GM23338 (cell line): ENCODE data around the gene BACH1. TPM values are rescaled to one million over a fixed set of nuclear protein-coding genes. Genes with fewer than 3 reads are reported as not detected.
"Not testable (repeated sequence)": the region's sequence is repeated elsewhere in the genome, so short reads cannot be mapped to it uniquely, and the experiment has no call there.

Experiments
- ATAC-seq: fragments of 200-7000 bp; cut with Tn5 transposase; 3 replicates; pipeline ENCODE4 v1.9.1; 2020
- DNase-seq: peaks from one replicate; pipeline ENCODE4 v3.0.0-alpha.2; 2015; ENCODE audit warnings: low spot score
- H2AFZ ChIP-seq: fragments of 200-600 bp; sonication (generic); 2 replicates; pipeline ENCODE4 v1.8.0; 2016; ENCODE audit warnings: antibody characterized with exemption, mild to moderate bottlenecking, moderate library complexity
- H3F3A ChIP-seq: fragments of 200-600 bp; sonication (generic); replicated peaks from 2 replicates; pipeline ENCODE4 v1.8.0; 2017; ENCODE audit warnings: antibody characterized with exemption, mixed run types, low read depth
- H3K27ac ChIP-seq: fragments of 200-600 bp; sonication (generic); 2 replicates; pipeline ENCODE4 v1.6.1; 2016; ENCODE audit warnings: low read depth
- H3K27me3 ChIP-seq: fragments of 200-600 bp; sonication (generic); 2 replicates; pipeline ENCODE4 v1.8.0; 2016; ENCODE audit warnings: mild to moderate bottlenecking, mixed run types, moderate library complexity; ENCODE audit not compliant: insufficient read depth
- H3K36me3 ChIP-seq: fragments of 200-600 bp; sonication (generic); 2 replicates; pipeline ENCODE4 v1.8.0; 2016; ENCODE audit warnings: mild to moderate bottlenecking; ENCODE audit not compliant: insufficient read depth
- H3K4me1 ChIP-seq: fragments of 200-600 bp; sonication (generic); 2 replicates; pipeline ENCODE4 v1.8.0; 2016; ENCODE audit warnings: mild to moderate bottlenecking, moderate library complexity; ENCODE audit not compliant: insufficient read depth
- H3K4me2 ChIP-seq: fragments of 200-600 bp; sonication (generic); 2 replicates; pipeline ENCODE4 v1.7.1; 2017; ENCODE audit warnings: mixed run types
- H3K4me3 ChIP-seq: fragments of 200-600 bp; sonication (generic); 2 replicates; pipeline ENCODE4 v1.6.1; 2016; ENCODE audit warnings: mixed run types
- H3K79me2 ChIP-seq: fragments of 200-600 bp; sonication (generic); replicated peaks from 2 replicates; pipeline ENCODE4 v1.8.0; 2017; ENCODE audit warnings: mild to moderate bottlenecking; ENCODE audit not compliant: insufficient read depth
- H3K9me2 ChIP-seq: fragments of 200-600 bp; sonication (generic); 2 replicates; pipeline ENCODE4 v1.8.0; 2017; ENCODE audit not compliant: insufficient read depth
- H4K20me1 ChIP-seq: fragments of 200-600 bp; sonication (generic); replicated peaks from 2 replicates; pipeline ENCODE4 v1.8.0; 2017; ENCODE audit warnings: mild to moderate bottlenecking; ENCODE audit not compliant: insufficient read depth
- H3K27ac Mint-ChIP-seq: 2 replicates; pipeline ENCODE4 v1.8.0; 2020; ENCODE audit warnings: inconsistent platforms, mild to moderate bottlenecking, moderate library complexity, mixed read lengths
- H3K27me3 Mint-ChIP-seq: 3 replicates; pipeline ENCODE4 v1.8.0; 2022; ENCODE audit warnings: low read depth, mild to moderate bottlenecking, moderate library complexity, mixed read lengths, inconsistent platforms; ENCODE audit not compliant: insufficient read depth, poor library complexity
- H3K36me3 Mint-ChIP-seq: 3 replicates; pipeline ENCODE4 v1.8.0; 2021; ENCODE audit warnings: low read depth, mild to moderate bottlenecking, inconsistent platforms, moderate library complexity, mixed read lengths
- H3K4me1 Mint-ChIP-seq: 3 replicates; pipeline ENCODE4 v1.8.0; 2020; ENCODE audit warnings: mild to moderate bottlenecking, inconsistent platforms, mixed read lengths
- H3K4me3 Mint-ChIP-seq: 3 replicates; pipeline ENCODE4 v1.8.0; 2021; ENCODE audit warnings: moderate library complexity, mild to moderate bottlenecking, inconsistent platforms, mixed read lengths
- H3K9me3 Mint-ChIP-seq: 3 replicates; pipeline ENCODE4 v1.8.0; 2020; ENCODE audit warnings: moderate library complexity, mild to moderate bottlenecking, inconsistent platforms, mixed read lengths
- CTCF ChIP-seq, 2 experiments: fragments of 200-600 bp in 1 of 2; sonication (generic) in 1 of 2; conservative IDR thresholded peaks; 2 replicates each; pipeline versions ENCODE4 v1.5.1 to v1.6.1; 2016 to 2017; ENCODE audit warnings: antibody characterized with exemption in 2 of 2, low read depth in 2 of 2, mild to moderate bottlenecking in 2 of 2, moderate library complexity in 1 of 2
- EZH2 ChIP-seq: fragments of 200-600 bp; sonication (generic); IDR thresholded peaks from one replicate; pipeline ENCODE4 v1.8.0; 2017; ENCODE audit warnings: antibody characterized with exemption, mild to moderate bottlenecking, low read depth; ENCODE audit not compliant: unreplicated experiment
- EZH2phosphoT487 ChIP-seq: fragments of 200-600 bp; sonication (generic); IDR thresholded peaks from one replicate; pipeline ENCODE4 v1.8.1; 2018; ENCODE audit warnings: antibody characterized with exemption; ENCODE audit not compliant: unreplicated experiment
- JUNB ChIP-seq: IDR thresholded peaks from one replicate; pipeline ENCODE4 v1.6.1; 2016; ENCODE audit warnings: antibody characterized with exemption; ENCODE audit not compliant: unreplicated experiment
- NANOG ChIP-seq: IDR thresholded peaks from 2 replicates; pipeline ENCODE4 v1.6.1; 2016; ENCODE audit warnings: antibody characterized with exemption, borderline replicate concordance
- REST ChIP-seq: IDR thresholded peaks from one replicate; pipeline ENCODE4 v1.6.1; 2018; ENCODE audit warnings: antibody characterized with exemption; ENCODE audit not compliant: unreplicated experiment
- ZNF114 ChIP-seq: fragments of 250-450 bp; sonication (Bioruptor Pico); IDR thresholded peaks from 2 replicates; pipeline ENCODE4 v1.5.0; 2020; ENCODE audit warnings: mild to moderate bottlenecking, moderate library complexity
- ZNF331 ChIP-seq: fragments of 250-450 bp; sonication (Bioruptor Pico); IDR thresholded peaks from 2 replicates; pipeline ENCODE4 v1.5.0; 2020; ENCODE audit warnings: low read depth, mild to moderate bottlenecking, moderate library complexity
- polyA plus RNA-seq: library from polyadenylated mRNA; unstranded; fragments of >200 nt; fragmentation: Nextera tagmentation; extraction: Ambion mirVana; gene quantifications from 2 replicates; pipeline ENCODE4 v1.2.1, GENCODE V29; 2016
- total RNA-seq: library from RNA; depleted of rRNA; stranded (reverse); fragments of >200 nt; shearing (Covaris generic); gene quantifications from 2 replicates; pipeline ENCODE4 v1.2.3, GENCODE V29; 2014
- TF ChIP-seq, protein P1 (sequence below): IDR thresholded peaks from 2 replicates; pipeline ENCODE4 v1.6.1; 2016; ENCODE audit warnings: antibody characterized with exemption

The BACH1 gene
- total and polyA plus RNA-seq, 2 experiments from 2014 or later: 18.9 to 41.2 TPM

DNA sequence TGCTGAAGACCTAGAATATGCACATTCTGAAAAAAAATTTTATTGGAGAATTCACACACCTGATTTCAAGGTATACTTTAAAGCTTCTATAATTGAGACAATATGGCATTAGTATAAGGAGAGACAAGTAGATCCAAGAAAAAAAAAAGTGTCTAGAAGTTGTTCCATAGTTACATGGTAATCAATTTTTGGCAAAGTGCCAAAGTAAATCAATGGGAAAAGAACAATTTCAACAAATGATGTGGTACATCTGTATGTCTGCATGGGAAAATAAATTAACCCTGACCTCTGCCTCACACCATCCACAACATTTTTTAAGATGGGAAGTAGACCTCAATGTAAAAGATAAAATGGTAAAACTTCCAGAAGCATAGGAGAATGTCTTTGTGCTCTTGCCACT is 21.3 kb upstream of the BACH1 start (continued):
- no peak for TF ChIP-seq REST

DNA sequence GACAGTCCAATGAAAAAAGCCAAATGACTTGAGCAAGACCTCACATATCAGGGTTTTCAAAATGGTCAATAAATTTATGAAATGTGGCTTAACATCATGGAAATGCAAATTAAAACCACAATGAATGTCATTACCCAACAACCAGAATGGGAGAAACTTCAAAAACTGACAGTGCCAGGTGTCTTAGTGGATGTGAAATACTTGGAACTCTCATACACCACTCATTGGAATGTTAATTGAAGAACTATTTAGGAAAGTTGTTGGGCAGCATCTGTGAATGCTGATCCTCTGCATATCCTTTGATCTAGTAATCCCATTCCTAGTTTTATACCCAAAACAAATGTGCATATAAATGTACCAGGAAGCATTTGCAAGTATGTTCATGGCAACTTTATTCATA is 19.2 kb upstream of the BACH1 start:
- Histone ChIP-seq H3F3A (no peaks in the 10 kb centered on the region), H3K9me2 (no peaks in the 10 kb centered on the region), H3K79me2 (no peaks in the 10 kb centered on the region), H3K27me3 (no peaks in the 10 kb centered on the region), H4K20me1 (no peaks in the 10 kb centered on the region), H3K4me3 (no peak overlapping the region), H3K36me3 (no peaks in the 10 kb centered on the region), H2AFZ (no peak overlapping the region), H3K4me1 (no peaks in the 10 kb centered on the region), H3K4me2 (no peak overlapping the region), H3K27ac (no peak overlapping the region)
- DNase-seq (no peak), ATAC-seq (no peak)
- Mint-ChIP-seq H3K9me3 (no peaks in the 10 kb centered on the region), H3K27me3 (no peaks in the 10 kb centered on the region), H3K4me3 (no peak overlapping the region), H3K4me1 (peaks cover 2% of the 10 kb centered on the region; the same call in 2 of the 3 replicates), H3K27ac (no peak overlapping the region), H3K36me3 (no peaks in the 10 kb centered on the region)
- TF ChIP-seq ZNF331 (CRISPR knock-in tag): no peak

DNA sequence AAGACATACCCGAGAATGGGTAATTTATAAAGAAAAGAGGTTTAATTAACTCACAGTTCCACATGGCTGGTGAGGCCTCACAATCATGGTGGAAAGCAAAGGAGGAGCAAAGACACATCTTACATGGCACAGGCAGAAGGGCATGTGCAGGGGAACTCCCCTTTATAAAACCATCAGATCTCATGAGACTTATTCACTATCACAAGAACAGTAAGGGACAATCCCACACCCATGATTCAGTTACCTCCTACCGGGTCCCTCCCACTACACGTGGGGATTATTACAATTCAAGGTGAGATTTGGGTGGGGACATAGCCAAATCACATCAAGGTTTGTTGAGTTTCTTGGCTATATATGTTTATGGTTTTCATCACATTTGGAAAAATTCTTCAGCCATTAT is 16.9 kb upstream of the BACH1 start:
- not testable (repeated sequence) for H2AFZ ChIP-seq, H3K36me3 ChIP-seq, H3K4me3 Mint-ChIP-seq, ATAC-seq, H3K4me2 ChIP-seq, DNase-seq, H3K4me1 ChIP-seq, H3K27ac Mint-ChIP-seq, H3K79me2 ChIP-seq, H3K9me2 ChIP-seq, H4K20me1 ChIP-seq, H3K9me3 Mint-ChIP-seq, H3K27ac ChIP-seq, H3F3A ChIP-seq, H3K36me3 Mint-ChIP-seq, H3K4me3 ChIP-seq, H3K27me3 ChIP-seq, H3K27me3 Mint-ChIP-seq, H3K4me1 Mint-ChIP-seq

DNA sequence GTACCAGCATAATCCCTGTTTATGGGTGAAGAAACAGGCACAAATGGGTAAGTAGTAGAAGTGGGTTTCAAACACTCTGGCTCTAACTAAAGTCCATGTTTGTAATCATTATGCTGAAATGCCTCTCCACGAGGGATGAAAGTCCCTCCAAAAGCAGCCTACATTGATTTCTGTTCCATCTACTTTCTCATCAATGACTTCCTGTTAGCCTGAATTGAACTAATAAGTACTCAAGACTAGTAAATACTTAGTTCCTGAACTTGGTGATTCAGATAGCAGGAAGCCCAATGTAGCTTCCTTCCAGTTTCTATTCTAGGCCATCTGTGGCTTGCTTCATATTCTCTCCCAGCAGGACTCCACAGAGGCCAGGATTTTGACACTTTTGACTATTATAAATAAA is 11.3 kb upstream of the BACH1 start:
- H3K4me1 ChIP-seq: no peaks in the 10 kb centered on the region
- Mint-ChIP-seq H3K9me3 (no peaks in the 10 kb centered on the region; the same call in 2 of the 3 replicates), H3K4me3 (no peak overlapping the region), H3K27me3 (no peaks in the 10 kb centered on the region), H3K36me3 (no peaks in the 10 kb centered on the region), H3K27ac (no peak overlapping the region), H3K4me1 (peaks cover 2% of the 10 kb centered on the region; the same call in 1 of the 3 replicates)
- no peaks in the 10 kb centered on the region for H4K20me1 ChIP-seq
- H3F3A ChIP-seq: no peaks in the 10 kb centered on the region
- H3K4me3 ChIP-seq: no peak overlapping the region
- DNase-seq (no peak), ATAC-seq (no peak)
- H3K27me3 ChIP-seq: no peaks in the 10 kb centered on the region
- no peak overlapping the region for H3K4me2 ChIP-seq
- no peaks in the 10 kb centered on the region for H3K36me3 ChIP-seq
- no peak overlapping the region for H3K27ac ChIP-seq
- H3K79me2 ChIP-seq: no peaks in the 10 kb centered on the region
- no peak overlapping the region for H2AFZ ChIP-seq
- peaks cover 14% of the 10 kb centered on the region for H3K9me2 ChIP-seq
- no peak for TF ChIP-seq NANOG
- TF ChIP-seq CTCF (conservative IDR thresholded peaks at IDR 0.05; ENCODE audit: low read depth in 2 of 2): no peak
- TF ChIP-seq, protein P1, sequence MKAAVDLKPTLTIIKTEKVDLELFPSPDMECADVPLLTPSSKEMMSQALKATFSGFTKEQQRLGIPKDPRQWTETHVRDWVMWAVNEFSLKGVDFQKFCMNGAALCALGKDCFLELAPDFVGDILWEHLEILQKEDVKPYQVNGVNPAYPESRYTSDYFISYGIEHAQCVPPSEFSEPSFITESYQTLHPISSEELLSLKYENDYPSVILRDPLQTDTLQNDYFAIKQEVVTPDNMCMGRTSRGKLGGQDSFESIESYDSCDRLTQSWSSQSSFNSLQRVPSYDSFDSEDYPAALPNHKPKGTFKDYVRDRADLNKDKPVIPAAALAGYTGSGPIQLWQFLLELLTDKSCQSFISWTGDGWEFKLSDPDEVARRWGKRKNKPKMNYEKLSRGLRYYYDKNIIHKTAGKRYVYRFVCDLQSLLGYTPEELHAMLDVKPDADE: no peak
- no peak for TF ChIP-seq JUNB
- TF ChIP-seq ZNF114 (CRISPR knock-in tag): no peak
- no peak for TF ChIP-seq EZH2
- no peak for TF ChIP-seq EZH2phosphoT487
